NK-92 (cell line): ENCODE results near the gene POLK.
"Not testable (repeated sequence)": the region's sequence is repeated elsewhere in the genome, so short reads cannot be mapped to it uniquely, and the experiment has no call there.

Experiments
- DNase-seq: peaks from one replicate; lab custom pipeline; 2025; ENCODE audit not compliant: unreplicated experiment; lab: John Stamatoyannopoulos, UW

The POLK gene

DNA sequence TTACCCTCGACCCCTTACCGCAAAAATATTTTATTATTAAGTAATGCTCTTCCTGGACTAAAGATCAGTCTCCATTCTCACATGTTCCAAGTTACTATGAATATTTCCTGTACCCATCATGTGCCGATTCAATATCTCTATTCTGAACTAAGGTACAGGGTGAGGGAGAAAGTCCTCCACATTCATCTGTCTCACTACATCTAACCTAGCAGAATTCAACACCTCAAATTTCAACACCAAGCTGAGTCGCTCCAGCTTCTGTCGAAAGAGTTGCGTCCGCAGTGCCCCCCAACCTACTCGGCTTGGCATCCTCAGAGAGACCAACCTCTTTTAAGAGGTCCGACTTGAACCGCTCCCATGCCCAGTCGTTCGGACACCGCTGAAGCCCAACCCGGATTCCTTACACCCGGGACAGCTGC, 1.3 kb upstream of the POLK start:
- no peak for DNase-seq

- DNase-seq = no peak
These were observed 756 bp upstream of the POLK start for GRCh38 chr5:75510836-75511434.

- no peak for DNase-seq
These were observed 838 bp downstream of the POLK start for GRCh38 chr5:75512383-75513074.

DNA sequence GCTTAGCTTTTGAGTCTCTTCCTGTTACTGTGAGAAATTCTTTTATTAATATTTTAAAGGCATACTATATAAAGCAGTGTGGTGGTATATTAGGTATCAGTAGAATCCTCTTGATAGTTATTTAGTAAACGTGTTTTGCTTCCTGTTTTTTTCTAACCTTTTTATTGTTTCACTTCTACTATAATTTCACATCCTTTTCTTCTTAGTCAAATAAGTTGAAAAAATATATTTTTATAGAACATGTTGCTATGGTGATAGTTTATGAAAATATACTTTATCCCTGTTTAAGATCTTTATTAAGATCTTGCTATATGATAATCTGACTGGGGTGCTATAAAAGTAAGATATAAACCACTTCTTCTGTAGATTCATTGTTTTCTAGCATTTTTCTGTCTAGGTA, 2.1 kb downstream of the POLK start:
- DNase-seq = no peak

GRCh38 chr5:75514323-75514722, 2.6 kb downstream of the POLK start:
- no peak for DNase-seq

DNA sequence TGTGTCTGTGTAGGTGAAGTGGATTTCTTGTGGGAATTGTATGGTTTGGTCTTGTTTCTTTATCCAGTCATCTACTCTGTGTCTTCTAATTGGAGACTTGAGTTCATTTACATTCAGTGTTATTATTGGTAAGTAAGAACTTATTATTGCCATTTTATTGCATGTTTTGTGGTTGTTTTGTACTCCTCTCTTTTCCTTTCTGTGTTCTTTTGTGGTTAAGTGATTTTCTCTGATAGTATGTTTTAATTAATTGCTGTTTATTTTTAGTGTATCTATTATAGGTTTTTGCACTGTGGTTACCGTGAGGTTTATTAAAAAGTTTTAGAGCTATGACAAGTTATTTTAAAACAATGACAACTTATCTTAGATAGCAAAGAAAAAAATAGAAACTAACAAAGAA, 8.1 kb downstream of the POLK start:
- no peak for DNase-seq

GRCh38 chr5:75521195-75521594, 9.5 kb downstream of the POLK start:
- no peak for DNase-seq

DNA sequence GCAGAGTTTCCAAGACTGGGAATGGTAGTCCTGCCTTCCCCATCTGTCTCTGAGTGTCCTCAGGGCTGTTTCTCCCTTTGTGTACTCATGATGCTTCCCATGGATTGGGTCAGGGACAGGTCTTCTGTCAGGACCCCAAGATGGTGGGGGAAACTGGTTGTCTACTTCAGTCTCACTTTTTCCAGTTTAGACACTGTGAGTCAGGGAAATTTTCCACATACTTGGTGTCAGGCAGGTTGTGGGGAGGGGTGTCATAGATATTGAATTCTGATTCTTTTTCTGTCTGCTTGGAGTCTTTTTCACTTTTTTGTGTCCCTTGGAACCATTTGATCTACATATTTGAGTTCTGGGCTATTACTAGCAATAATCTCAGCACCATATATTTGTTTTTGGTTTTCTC, 10.3 kb downstream of the POLK start:
- DNase-seq = no peak

DNA sequence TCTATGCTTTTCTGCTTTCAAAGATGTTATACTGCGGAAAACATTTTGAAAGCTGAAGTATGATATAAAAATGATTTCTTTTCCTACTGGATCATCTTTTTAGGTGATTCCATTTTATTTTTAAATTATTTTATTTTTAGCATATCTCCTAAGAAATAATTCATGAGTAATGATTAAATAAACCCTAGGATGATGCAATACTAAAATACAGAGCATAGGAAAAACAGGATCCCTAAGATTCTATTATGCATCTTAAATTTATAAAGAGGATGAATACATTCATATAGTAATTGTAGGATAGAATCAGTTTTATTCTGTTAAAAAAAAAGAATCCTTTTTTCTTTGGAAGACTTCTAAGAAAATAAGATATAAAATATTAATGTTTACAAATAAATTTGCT, 10.9 kb downstream of the POLK start:
- DNase-seq = no peak

GRCh38 chr5:75523275-75523674, 11.6 kb downstream of the POLK start:
- no peak for DNase-seq

- no peak for DNase-seq
These were observed 12.4 kb downstream of the POLK start for GRCh38 chr5:75524071-75524470.

DNA sequence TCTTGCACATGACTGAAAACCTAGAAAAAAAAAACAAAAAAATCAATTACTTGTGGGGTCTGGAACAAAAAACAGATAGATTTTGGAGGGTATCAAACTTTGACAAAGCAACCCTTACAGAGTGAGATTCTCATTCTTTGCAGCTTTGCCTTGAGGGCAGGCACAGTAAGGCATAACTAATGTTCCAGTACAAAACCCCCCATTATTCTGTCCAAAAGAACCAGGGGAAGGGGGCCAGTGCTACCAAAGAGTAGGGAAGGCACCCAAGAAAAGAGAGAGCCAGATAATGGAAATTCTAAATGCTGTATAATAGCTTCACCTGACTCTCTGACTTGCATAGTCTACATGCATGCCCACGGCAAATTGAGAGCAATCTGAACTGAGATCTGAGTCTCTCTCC, 12.9 kb downstream of the POLK start:
- DNase-seq = no peak

- DNase-seq = no peak
These were observed 13.7 kb downstream of the POLK start for GRCh38 chr5:75525344-75525743.

DNA sequence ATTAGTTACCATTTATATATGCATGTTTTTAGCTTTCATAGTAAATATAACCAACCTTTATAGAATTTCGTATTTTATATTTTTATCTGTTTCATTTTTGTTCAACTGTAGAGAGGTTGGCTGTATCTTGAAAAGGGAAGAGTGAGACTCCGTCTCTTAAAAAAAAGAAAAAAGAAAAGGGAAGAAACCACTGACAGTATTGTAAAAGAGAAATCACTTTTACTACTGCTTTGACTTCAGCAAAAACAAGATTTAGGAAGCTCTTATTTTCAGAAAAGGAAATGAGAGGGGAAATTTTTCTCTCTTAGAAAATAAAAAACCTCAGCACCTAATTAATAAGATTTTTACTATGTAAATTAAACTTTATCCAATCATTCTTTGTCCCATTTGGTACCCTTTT, 14.4 kb downstream of the POLK start:
- DNase-seq = no peak

DNA sequence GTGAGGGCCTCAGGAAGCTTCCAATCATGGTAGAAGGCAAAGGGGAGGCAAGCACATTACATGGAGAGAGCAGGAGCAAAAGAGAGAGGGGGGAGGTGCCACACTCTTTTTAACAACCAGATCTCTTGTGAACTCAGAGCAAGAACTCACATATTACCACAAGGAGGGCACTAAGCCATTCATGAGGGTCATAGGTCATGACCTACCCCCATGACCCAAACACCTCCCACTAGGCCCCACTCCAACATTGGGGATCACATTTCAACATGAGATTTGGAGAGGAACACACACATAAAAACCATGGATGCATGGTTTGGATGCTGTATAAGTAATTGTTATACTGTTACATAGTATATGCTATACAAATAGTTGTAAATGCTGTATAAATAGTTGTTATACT, 17.5 kb downstream of the POLK start:
- no peak for DNase-seq

DNA sequence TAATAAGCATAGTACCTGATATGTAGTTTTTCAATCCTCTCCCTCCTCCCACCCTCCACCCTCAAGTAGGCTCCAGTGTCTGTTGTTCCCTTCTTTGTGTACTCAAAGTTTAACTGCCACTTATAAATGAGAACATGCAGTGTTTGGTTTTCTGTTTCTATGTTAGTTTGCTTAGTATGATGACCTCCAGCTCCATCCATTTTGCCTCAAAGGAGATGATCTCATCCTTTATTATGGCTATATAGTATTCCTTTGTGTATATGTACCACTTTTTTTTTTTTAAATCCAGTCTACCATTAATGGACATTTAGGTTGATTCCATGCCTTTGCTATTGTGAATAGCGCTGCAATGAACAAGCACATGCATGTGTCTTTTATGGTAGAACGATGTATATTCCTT, 20.5 kb downstream of the POLK start:
- DNase-seq = no peak

DNA sequence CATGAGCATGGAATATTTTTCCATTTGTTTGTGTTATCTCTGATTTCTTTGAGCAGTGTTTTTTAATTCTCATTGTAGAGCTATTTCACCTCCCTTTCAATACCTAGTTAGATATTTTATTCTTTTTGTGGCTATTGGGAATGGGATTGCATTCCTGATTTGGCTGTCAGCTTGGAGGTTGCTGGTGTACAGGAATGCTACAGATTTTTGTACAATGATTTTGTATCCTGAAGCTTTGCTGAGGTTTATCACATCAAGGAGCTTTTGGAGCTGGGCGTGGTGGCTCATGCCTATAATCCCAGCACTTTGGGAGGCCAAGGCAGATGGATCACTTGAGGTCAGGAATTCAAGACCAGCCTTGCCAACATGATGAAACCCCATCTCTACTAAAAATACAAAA, 22.0 kb downstream of the POLK start:
- DNase-seq = not testable (repeated sequence)

- no peak for DNase-seq
These were observed 23.0 kb downstream of the POLK start for GRCh38 chr5:75534734-75535133.

DNA sequence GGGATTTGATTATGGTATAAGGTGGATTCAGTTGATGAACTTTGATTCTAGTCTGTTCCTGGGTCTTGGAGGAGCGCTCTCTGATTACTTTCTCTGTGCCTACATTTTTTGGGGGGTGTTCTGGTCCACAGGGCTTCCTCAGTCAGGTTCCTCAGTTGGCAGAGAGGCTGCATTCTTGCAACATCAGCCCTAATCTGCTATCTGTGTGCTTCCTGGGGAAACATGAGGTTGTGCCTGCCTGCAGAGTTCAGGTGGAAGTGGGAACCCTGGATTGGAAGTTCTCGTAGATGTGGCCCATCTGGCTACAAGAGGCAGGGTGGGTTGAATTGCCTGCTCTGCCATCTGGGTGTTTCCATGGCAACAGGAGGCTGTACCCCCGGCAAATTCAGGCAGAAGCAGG, 24.5 kb downstream of the POLK start:
- no peak for DNase-seq

DNA sequence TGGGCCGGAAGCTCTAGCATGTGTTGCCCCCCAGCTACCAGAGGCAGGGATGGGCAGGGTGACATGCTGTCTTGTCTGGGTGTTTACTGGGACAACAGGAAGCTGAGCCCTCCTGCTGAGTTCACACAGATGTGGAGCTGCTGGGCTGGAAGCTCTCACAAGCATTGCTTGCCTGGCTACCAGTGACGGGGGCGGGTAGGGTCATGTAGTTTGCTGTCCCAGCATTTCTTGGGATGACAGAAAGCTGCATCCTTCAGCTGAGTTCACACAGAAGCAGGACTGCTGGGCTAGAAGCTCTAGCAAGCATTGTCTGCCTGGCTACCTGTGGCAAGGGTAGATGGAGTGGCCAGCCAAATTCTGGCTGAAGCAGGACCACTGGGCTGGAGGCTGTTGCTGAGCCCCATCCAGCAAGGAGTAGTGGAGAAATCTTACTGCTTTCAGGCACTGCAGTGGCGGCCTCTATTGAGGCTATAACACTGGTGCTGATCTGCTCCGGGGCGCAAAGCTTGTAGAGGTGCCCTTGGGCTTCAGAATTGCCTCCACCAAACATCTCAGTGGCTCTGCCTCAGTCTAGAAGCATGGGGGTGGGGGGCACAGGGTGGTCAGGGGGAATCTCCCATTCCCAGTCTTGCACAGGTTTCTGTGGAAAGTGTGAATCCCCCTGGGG, 25.1 kb downstream of the POLK start:
- no peak for DNase-seq

DNA sequence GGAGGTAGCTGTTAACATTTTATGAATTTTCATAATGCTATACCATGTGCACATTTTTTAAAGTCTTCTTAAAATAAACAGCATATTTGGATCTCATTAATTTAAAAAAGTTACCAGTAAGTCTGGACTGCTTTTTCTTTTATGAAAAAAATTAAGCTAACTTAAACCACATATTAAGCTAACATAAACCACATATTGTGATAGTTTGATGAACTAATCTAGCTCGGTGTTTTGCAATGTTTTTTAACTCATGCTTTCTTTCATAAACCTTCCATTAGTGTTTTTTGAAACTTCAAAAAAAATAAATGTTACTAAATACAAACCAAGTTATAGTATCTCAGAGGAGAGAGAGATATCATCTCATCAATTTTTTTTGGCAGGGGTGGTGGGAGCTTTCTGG, 26.5 kb downstream of the POLK start:
- no peak for DNase-seq

- DNase-seq = no peak
These were observed 33.4 kb downstream of the POLK start for GRCh38 chr5:75545131-75545530.

DNA sequence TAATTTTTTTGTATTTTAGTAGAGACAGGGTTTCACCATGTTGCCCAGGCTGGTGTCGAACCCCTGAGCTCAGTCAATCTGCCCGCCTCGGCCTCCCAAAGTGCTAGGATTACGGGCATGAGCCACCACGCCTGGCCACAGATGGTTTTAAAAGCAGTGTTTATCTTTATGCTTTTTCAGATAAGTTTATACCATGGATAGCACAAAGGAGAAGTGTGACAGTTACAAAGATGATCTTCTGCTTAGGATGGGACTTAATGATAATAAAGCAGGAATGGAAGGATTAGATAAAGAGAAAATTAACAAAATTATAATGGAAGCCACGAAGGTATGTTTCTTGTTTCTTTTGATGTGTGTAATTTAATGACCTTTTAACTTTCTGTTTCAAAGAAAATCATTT, 35.1 kb downstream of the POLK start:
- no peak for DNase-seq
